PC-9 (cell line): ENCODE data around the gene TMEM139. TPM values are rescaled to one million over a fixed set of nuclear protein-coding genes. Genes with fewer than 3 reads are reported as not detected.

Source experiments
- BruUV-seq: library from RNA; stranded (reverse); fragments of 400-500 nt; replicated peaks from 2 replicates; lab custom pipeline; 2021; lab: Mats Ljungman, UMichigan
- CTCF ChIA-PET: fragments of 300-600 bp; sonication (Branson Sonifier 250); formaldehyde crosslinking; loops from one replicate; lab custom pipeline; 2022; ENCODE audit warnings: antibody characterized with exemption; lab: Charles Lee
- POLR2A ChIA-PET: fragments of 300-600 bp; sonication (Branson Sonifier 250); formaldehyde crosslinking; loops from one replicate; lab custom pipeline; 2022; ENCODE audit warnings: antibody characterized with exemption; ENCODE audit not compliant: unreplicated experiment; lab: Charles Lee
- DNase-seq, 2 experiments: peaks; one replicate each; pipeline versions ENCODE4 v3.0.0 to v3.0.0-alpha.2; 2015 to 2022; ENCODE audit warnings: mixed read lengths in 1 of 2
- H2AFZ ChIP-seq: fragments of 200-600 bp; sonication (generic); 2 replicates; pipeline ENCODE4 v1.8.1; 2017; ENCODE audit warnings: antibody characterized with exemption
- H3F3A ChIP-seq: fragments of 200-600 bp; sonication (generic); 2 replicates; pipeline ENCODE4 v1.8.1; 2017; ENCODE audit warnings: antibody characterized with exemption, mild to moderate bottlenecking, low read depth; ENCODE audit not compliant: insufficient read depth
- H3K27ac ChIP-seq: fragments of 200-600 bp; sonication (generic); 2 replicates; pipeline ENCODE4 v1.6.1; 2016; ENCODE audit warnings: mixed run types
- H3K27me3 ChIP-seq: fragments of 200-600 bp; sonication (generic); 2 replicates; pipeline ENCODE4 v1.6.1; 2016; ENCODE audit warnings: low read depth, mixed run types; ENCODE audit not compliant: insufficient read depth
- H3K36me3 ChIP-seq: fragments of 200-600 bp; sonication (generic); 2 replicates; pipeline ENCODE4 v1.6.1; 2016; ENCODE audit warnings: low read depth, mixed run types
- H3K4me1 ChIP-seq: fragments of 200-600 bp; sonication (generic); replicated peaks from 2 replicates; pipeline ENCODE4 v1.6.1; 2016; ENCODE audit warnings: mixed run types; ENCODE audit not compliant: insufficient read depth
- H3K4me2 ChIP-seq: fragments of 200-600 bp; sonication (generic); 2 replicates; pipeline ENCODE4 v1.6.1; 2017; ENCODE audit warnings: mixed run types
- H3K4me3 ChIP-seq: fragments of 200-600 bp; sonication (generic); 2 replicates; pipeline ENCODE4 v1.6.1; 2016; ENCODE audit warnings: mixed run types
- H3K79me2 ChIP-seq: fragments of 200-600 bp; sonication (generic); 2 replicates; pipeline ENCODE4 v1.6.1; 2017; ENCODE audit warnings: low read depth, mixed run types
- H3K9me2 ChIP-seq: fragments of 200-600 bp; sonication (generic); 2 replicates; pipeline ENCODE4 v1.8.1; 2017; ENCODE audit warnings: mild to moderate bottlenecking; ENCODE audit not compliant: insufficient read depth
- H3K9me3 ChIP-seq: fragments of 200-600 bp; sonication (generic); 2 replicates; pipeline ENCODE4 v1.8.1; 2016; ENCODE audit warnings: low read depth; ENCODE audit not compliant: insufficient read depth
- H4K20me1 ChIP-seq: fragments of 200-600 bp; sonication (generic); 2 replicates; pipeline ENCODE4 v1.8.1; 2017; ENCODE audit not compliant: insufficient read depth
- CTCF ChIP-seq: fragments of 200-600 bp; sonication (generic); conservative IDR thresholded peaks from 2 replicates; pipeline ENCODE4 v1.6.1; 2017; ENCODE audit warnings: mixed run types, antibody characterized with exemption, mild to moderate bottlenecking, moderate library complexity
- EZH2 ChIP-seq: fragments of 200-600 bp; sonication (generic); IDR thresholded peaks from 2 replicates; pipeline ENCODE4 v1.8.0; 2017; ENCODE audit warnings: antibody characterized with exemption, low read depth
- intact Hi-C: fragments of 100-400 bp; cut with micrococcal nuclease; formaldehyde crosslinking; loops from one replicate; pipeline ENCODE4 v1.10.0; 2022; ENCODE audit not compliant: unreplicated experiment
- total RNA-seq: library from RNA; stranded (reverse); gene quantifications from 2 replicates; pipeline ENCODE4 v1.2.3, GENCODE V29; 2021

Gene TMEM139
- total RNA-seq, 1 experiment from 2014 or later = 131 TPM

- no peak overlapping the region for H3K27ac ChIP-seq
- H3K9me3 ChIP-seq = peaks cover 3% of the 10 kb centered on the region; the same call in 1 of the 2 replicates
- no TSS peak for BruUV-seq
- H2AFZ ChIP-seq = no peak overlapping the region
- H4K20me1 ChIP-seq = no peaks in the 10 kb centered on the region
- TF ChIP-seq EZH2 (no peak), CTCF (no peak)
- intact Hi-C loops = no loop called here
- POLR2A ChIA-PET = no interaction called here
- no peaks in the 10 kb centered on the region for H3K36me3 ChIP-seq
- H3K9me2 ChIP-seq = no peaks in the 10 kb centered on the region
- no peaks in the 10 kb centered on the region for H3K79me2 ChIP-seq
- DNase-seq = no peak
- CTCF ChIA-PET = no interaction called here
- H3K4me2 ChIP-seq = no peak overlapping the region
- peaks cover 25% of the 10 kb centered on the region for H3F3A ChIP-seq
- H3K27me3 ChIP-seq = no peaks in the 10 kb centered on the region
- no peak overlapping the region for H3K4me3 ChIP-seq
- H3K4me1 ChIP-seq = peaks cover 35% of the 10 kb centered on the region
Measured at GRCh38 chr7:143257501-143257900, 27.3 kb upstream of the TMEM139 start.

- DNase-seq = no peak
- BruUV-seq = no TSS peak
- no peak for TF ChIP-seq EZH2
- TF ChIP-seq CTCF = no peak
- Histone ChIP-seq H3K4me1 (peaks cover 40% of the 10 kb centered on the region), H3K4me3 (no peak overlapping the region), H3K9me2 (no peaks in the 10 kb centered on the region), H3K79me2 (peaks cover 9% of the 10 kb centered on the region), H4K20me1 (no peaks in the 10 kb centered on the region), H3K36me3 (no peaks in the 10 kb centered on the region), H3K27me3 (no peaks in the 10 kb centered on the region), H3F3A (peaks cover 25% of the 10 kb centered on the region), H3K27ac (peak overlapping the region; percentile 77), H2AFZ (peak overlapping the region; percentile 32; the same call in 1 of the 2 replicates), H3K4me2 (peak overlapping the region; percentile 59; the same call in 1 of the 2 replicates), H3K9me3 (no peaks in the 10 kb centered on the region)
- ChIA-PET CTCF (no interaction called here), POLR2A (interaction anchor here (0.6 to 0.7 kb wide), 3 partner anchors 11 to 27 kb away, joined by 4 to 5 read pairs (median 4); no protein-coding TSS in a partner anchor)
- intact Hi-C loops = loop anchor here (1.0 kb wide), 1 partner anchor 10 kb away; no protein-coding TSS in a partner anchor
Measured at GRCh38 chr7:143258831-143259230, 25.9 kb upstream of the TMEM139 start.

DNA sequence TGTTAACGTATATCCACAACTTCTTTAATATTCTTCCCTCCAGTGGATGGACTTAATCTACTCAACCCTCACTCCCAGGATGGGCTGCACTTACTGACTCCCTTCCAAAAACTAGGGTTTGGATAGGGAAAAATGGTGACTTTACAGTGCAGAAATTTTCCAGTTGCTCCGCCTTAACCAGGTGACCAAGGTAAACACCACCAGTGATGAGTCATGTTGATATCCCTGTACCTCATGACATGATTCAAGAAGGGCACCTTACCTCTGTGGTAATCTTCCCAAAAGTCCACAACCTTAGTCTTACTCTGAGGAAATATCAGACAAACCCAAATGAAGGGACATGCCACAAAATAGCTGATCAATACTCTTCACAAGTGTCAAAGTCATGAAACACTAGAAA is 25.0 kb upstream of the TMEM139 start:
- no TSS peak for BruUV-seq
- Histone ChIP-seq H3K27me3 (no peaks in the 10 kb centered on the region), H3K36me3 (no peaks in the 10 kb centered on the region), H3K27ac (peak overlapping the region; percentile 77), H4K20me1 (no peaks in the 10 kb centered on the region), H3K9me2 (no peaks in the 10 kb centered on the region), H3K4me1 (peaks cover 49% of the 10 kb centered on the region), H2AFZ (no peak overlapping the region), H3K79me2 (peaks cover 18% of the 10 kb centered on the region), H3K4me2 (peak overlapping the region; percentile 59), H3K9me3 (no peaks in the 10 kb centered on the region), H3K4me3 (no peak overlapping the region), H3F3A (peaks cover 25% of the 10 kb centered on the region)
- CTCF ChIA-PET = interaction anchor here (0.6 kb wide), 1 partner anchor 17 kb away, joined by 3 read pairs; no protein-coding TSS in a partner anchor
- TF ChIP-seq EZH2 (no peak), CTCF (no peak)
- intact Hi-C loops = loop anchor here (1.0 kb wide), 1 partner anchor 10 kb away; no protein-coding TSS in a partner anchor
- POLR2A ChIA-PET = no interaction called here
- DNase-seq = peak; percentile 36 to 86
